ENCODE results near the gene MYOCOS.
A peak's percentile ranks its signal among the peaks of the same experiment; 100 is the strongest.
"Not testable (repeated sequence)": the region's sequence is repeated elsewhere in the genome, so short reads cannot be mapped to it uniquely, and the experiment has no call there.

The MYOCOS gene

GRCh38 chr1:171627020-171627419 lies 5.0 kb downstream of the MYOCOS start:
- no peak for DNase-seq

GRCh38 chr1:171628225-171628624 lies 6.2 kb downstream of the MYOCOS start:
- DNase-seq = no peak

GRCh38 chr1:171635661-171636060 lies 13.6 kb downstream of the MYOCOS start:
- no peak for DNase-seq

- DNase-seq = no peak
Observed at GRCh38 chr1:171636141-171636540, 14.1 kb downstream of the MYOCOS start.

GRCh38 chr1:171637928-171638576 lies 16.0 kb downstream of the MYOCOS start:
- DNase-seq = no peak

- DNase-seq = no peak
Observed at GRCh38 chr1:171640225-171640624, 18.2 kb downstream of the MYOCOS start.

- DNase-seq = no peak
Observed at GRCh38 chr1:171641076-171641864, 19.2 kb downstream of the MYOCOS start.

GRCh38 chr1:171642197-171642596 lies 20.2 kb downstream of the MYOCOS start:
- DNase-seq = no peak

GRCh38 chr1:171643156-171643555 lies 21.1 kb downstream of the MYOCOS start:
- no peak for DNase-seq

- peak; percentile 61 for DNase-seq
Observed at GRCh38 chr1:171644805-171645483, 22.9 kb downstream of the MYOCOS start.

- no peak for DNase-seq
Observed at GRCh38 chr1:171645553-171646248, 23.7 kb downstream of the MYOCOS start.

GRCh38 chr1:171646249-171646560 lies 24.2 kb downstream of the MYOCOS start:
- no peak for DNase-seq

- DNase-seq = no peak
Observed at GRCh38 chr1:171652234-171652822, 30.3 kb downstream of the MYOCOS start, which contains the start of gene MYOC. Gene MYOC (minus strand): TSS chr1:171652688. CDS start chr1:171652611, 77 bp downstream.

GRCh38 chr1:171653796-171654195 lies 31.8 kb downstream of the MYOCOS start:
- no peak for DNase-seq

GRCh38 chr1:171654201-171654941 lies 32.3 kb downstream of the MYOCOS start:
- no peak for DNase-seq

GRCh38 chr1:171654942-171655745 lies 33.1 kb downstream of the MYOCOS start:
- peak; percentile 74 for DNase-seq

GRCh38 chr1:171655746-171656116 lies 33.7 kb downstream of the MYOCOS start:
- DNase-seq = no peak

- DNase-seq = not testable (repeated sequence)
Observed at GRCh38 chr1:171656206-171656605, 34.2 kb downstream of the MYOCOS start.

- no peak for DNase-seq
Observed at GRCh38 chr1:171661076-171661650, 39.1 kb downstream of the MYOCOS start.

GRCh38 chr1:171663036-171663853 lies 41.2 kb downstream of the MYOCOS start:
- no peak for DNase-seq
